Nephron progenitor cell (in vitro differentiated cells): ENCODE results near the gene FGFBP1.

Experiments used
- DNase-seq: peaks from one replicate; pipeline ENCODE4 v3.0.0; 2021
- H3K27ac Mint-ChIP-seq: 2 replicates; pipeline ENCODE4 v1.8.0; 2021; ENCODE audit warnings: mild to moderate bottlenecking, moderate library complexity, mixed read lengths
- H3K27me3 Mint-ChIP-seq: 2 replicates; pipeline ENCODE4 v1.8.0; 2021; ENCODE audit warnings: mild to moderate bottlenecking, low read depth, mixed read lengths; ENCODE audit not compliant: poor library complexity
- H3K36me3 Mint-ChIP-seq: 2 replicates; pipeline ENCODE4 v1.8.0; 2021; ENCODE audit warnings: low read depth, mixed read lengths
- H3K4me1 Mint-ChIP-seq: 2 replicates; pipeline ENCODE4 v1.8.0; 2021; ENCODE audit warnings: mixed read lengths
- H3K4me3 Mint-ChIP-seq: 2 replicates; pipeline ENCODE4 v1.8.0; 2021; ENCODE audit warnings: mild to moderate bottlenecking, moderate library complexity, mixed read lengths
- H3K9me3 Mint-ChIP-seq: 2 replicates; pipeline ENCODE4 v1.8.0; 2021; ENCODE audit warnings: mild to moderate bottlenecking, moderate library complexity, mixed read lengths
- TF ChIP-seq, protein P1 (sequence below): fragments of 200-600 bp; sonication (generic); IDR thresholded peaks from 2 replicates; pipeline ENCODE4 v1.5.0; 2021; ENCODE audit warnings: antibody characterized with exemption

Gene FGFBP1

GRCh38 chr4:15931451-15932210 lies 6.9 kb downstream of the FGFBP1 start:
- H3K4me3 Mint-ChIP-seq = no peak overlapping the region
- DNase-seq = no peak
- no peaks in the 10 kb centered on the region for H3K9me3 Mint-ChIP-seq
- H3K27me3 Mint-ChIP-seq = peaks cover 16% of the 10 kb centered on the region
- TF ChIP-seq, protein P1, sequence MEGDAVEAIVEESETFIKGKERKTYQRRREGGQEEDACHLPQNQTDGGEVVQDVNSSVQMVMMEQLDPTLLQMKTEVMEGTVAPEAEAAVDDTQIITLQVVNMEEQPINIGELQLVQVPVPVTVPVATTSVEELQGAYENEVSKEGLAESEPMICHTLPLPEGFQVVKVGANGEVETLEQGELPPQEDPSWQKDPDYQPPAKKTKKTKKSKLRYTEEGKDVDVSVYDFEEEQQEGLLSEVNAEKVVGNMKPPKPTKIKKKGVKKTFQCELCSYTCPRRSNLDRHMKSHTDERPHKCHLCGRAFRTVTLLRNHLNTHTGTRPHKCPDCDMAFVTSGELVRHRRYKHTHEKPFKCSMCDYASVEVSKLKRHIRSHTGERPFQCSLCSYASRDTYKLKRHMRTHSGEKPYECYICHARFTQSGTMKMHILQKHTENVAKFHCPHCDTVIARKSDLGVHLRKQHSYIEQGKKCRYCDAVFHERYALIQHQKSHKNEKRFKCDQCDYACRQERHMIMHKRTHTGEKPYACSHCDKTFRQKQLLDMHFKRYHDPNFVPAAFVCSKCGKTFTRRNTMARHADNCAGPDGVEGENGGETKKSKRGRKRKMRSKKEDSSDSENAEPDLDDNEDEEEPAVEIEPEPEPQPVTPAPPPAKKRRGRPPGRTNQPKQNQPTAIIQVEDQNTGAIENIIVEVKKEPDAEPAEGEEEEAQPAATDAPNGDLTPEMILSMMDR = no peak
- H3K4me1 Mint-ChIP-seq = no peaks in the 10 kb centered on the region
- no peaks in the 10 kb centered on the region for H3K36me3 Mint-ChIP-seq
- no peak overlapping the region for H3K27ac Mint-ChIP-seq

GRCh38 chr4:15930314-15930713 lies 8.2 kb downstream of the FGFBP1 start:
- no peaks in the 10 kb centered on the region for H3K36me3 Mint-ChIP-seq
- peaks cover 15% of the 10 kb centered on the region for H3K27me3 Mint-ChIP-seq
- H3K9me3 Mint-ChIP-seq = no peaks in the 10 kb centered on the region
- no peak overlapping the region for H3K27ac Mint-ChIP-seq
- no peak overlapping the region for H3K4me3 Mint-ChIP-seq
- DNase-seq = no peak
- H3K4me1 Mint-ChIP-seq = no peaks in the 10 kb centered on the region
- TF ChIP-seq, protein P1 = no peak

GRCh38 chr4:15929540-15929939 lies 9.0 kb downstream of the FGFBP1 start:
- H3K27me3 Mint-ChIP-seq = peaks cover 15% of the 10 kb centered on the region
- H3K27ac Mint-ChIP-seq = no peak overlapping the region
- DNase-seq = no peak
- H3K4me3 Mint-ChIP-seq = no peak overlapping the region
- TF ChIP-seq, protein P1 = no peak
- no peaks in the 10 kb centered on the region for H3K9me3 Mint-ChIP-seq
- no peaks in the 10 kb centered on the region for H3K4me1 Mint-ChIP-seq
- no peaks in the 10 kb centered on the region for H3K36me3 Mint-ChIP-seq

- Mint-ChIP-seq H3K27ac (no peak overlapping the region), H3K4me1 (no peaks in the 10 kb centered on the region), H3K27me3 (peaks cover 15% of the 10 kb centered on the region), H3K36me3 (no peaks in the 10 kb centered on the region), H3K4me3 (no peak overlapping the region), H3K9me3 (no peaks in the 10 kb centered on the region)
- DNase-seq = no peak
- TF ChIP-seq, protein P1 = no peak
These were observed 9.7 kb downstream of the FGFBP1 start for GRCh38 chr4:15928883-15929282.

GRCh38 chr4:15926486-15926885 lies 12.1 kb downstream of the FGFBP1 start:
- Mint-ChIP-seq H3K4me3 (no peak overlapping the region), H3K4me1 (no peaks in the 10 kb centered on the region), H3K27ac (no peak overlapping the region), H3K36me3 (no peaks in the 10 kb centered on the region), H3K9me3 (no peaks in the 10 kb centered on the region), H3K27me3 (peaks cover 8% of the 10 kb centered on the region)
- TF ChIP-seq, protein P1 = no peak
- no peak for DNase-seq

DNA sequence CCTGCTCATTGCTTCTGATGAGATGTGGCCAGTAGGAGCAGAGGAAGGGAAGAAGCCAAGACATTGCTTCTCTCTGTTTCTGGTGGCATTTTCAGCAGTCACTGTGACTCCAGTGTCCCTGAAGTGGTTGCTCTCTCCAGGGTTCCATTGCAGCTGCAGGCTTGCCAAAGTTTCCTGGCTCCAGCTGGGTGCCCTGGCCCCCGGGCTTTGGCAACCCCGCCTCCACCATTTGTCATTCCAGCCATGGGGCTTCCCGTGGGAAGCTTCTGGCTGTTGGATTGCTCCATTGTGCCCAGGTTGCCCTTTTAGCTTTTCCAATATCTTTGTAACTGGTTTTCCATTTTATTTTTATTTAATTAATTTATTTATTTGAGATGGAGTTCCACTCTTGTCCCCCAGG lies 12.7 kb downstream of the FGFBP1 start:
- H3K27me3 Mint-ChIP-seq = peaks cover 3% of the 10 kb centered on the region
- TF ChIP-seq, protein P1 = no peak
- H3K4me3 Mint-ChIP-seq = no peak overlapping the region
- no peak for DNase-seq
- H3K9me3 Mint-ChIP-seq = no peaks in the 10 kb centered on the region
- no peak overlapping the region for H3K27ac Mint-ChIP-seq
- H3K36me3 Mint-ChIP-seq = no peaks in the 10 kb centered on the region
- no peaks in the 10 kb centered on the region for H3K4me1 Mint-ChIP-seq
